GM12878 (cell line): ENCODE results near the gene GRAMD2B.

Experiments
- CBX3 ChIP-seq: fragments of 200-600 bp; sonication (generic); IDR thresholded peaks from 2 replicates; pipeline ENCODE4 v1.6.1; 2016; ENCODE audit warnings: low read depth, borderline replicate concordance
- CTCF ChIP-seq, 3 experiments: IDR thresholded peaks in 2 of 3; conservative IDR thresholded peaks in 1 of 3; 2 replicates each; pipeline ENCODE4 v1.5.1; 2011; ENCODE audit warnings: low read depth in 3 of 3, low read length in 3 of 3, mild to moderate bottlenecking in 3 of 3, control low read depth in 2 of 3, moderate library complexity in 2 of 3, inconsistent platforms in 1 of 3, mixed read lengths in 1 of 3; ENCODE audit not compliant: control insufficient read depth in 2 of 3, insufficient read depth in 1 of 3; ENCODE audit errors: extremely low read depth in 1 of 3
- EZH2 ChIP-seq: IDR thresholded peaks from 2 replicates; pipeline ENCODE4 v1.6.1; 2012; ENCODE audit warnings: low read depth, mild to moderate bottlenecking, control low read depth, inconsistent platforms, low read length, borderline replicate concordance; ENCODE audit not compliant: control insufficient read depth
- HDAC2 ChIP-seq: fragments of 200-600 bp; sonication (generic); IDR thresholded peaks from 2 replicates; pipeline ENCODE4 v1.6.1; 2017
- HDAC6 ChIP-seq: fragments of 200-600 bp; sonication (generic); IDR thresholded peaks from one replicate; pipeline ENCODE4 v1.8.0; 2017; ENCODE audit warnings: antibody characterized with exemption; ENCODE audit not compliant: unreplicated experiment
- RAD21 ChIP-seq: IDR thresholded peaks from 2 replicates; pipeline ENCODE4 v1.6.1; 2011; ENCODE audit warnings: mild to moderate bottlenecking, low read depth, low read length, moderate library complexity; ENCODE audit not compliant: insufficient read depth
- ZZZ3 ChIP-seq: IDR thresholded peaks from 2 replicates; pipeline ENCODE4 v1.6.1; 2011; ENCODE audit warnings: low read depth; ENCODE audit not compliant: control insufficient read depth, insufficient read length

- TF ChIP-seq HDAC2 (no peak), EZH2 (no peak), CTCF (IDR thresholded peaks at IDR 0.05 in 2 of 3, conservative IDR thresholded peaks at IDR 0.05 in 1 of 3; ENCODE audit: control insufficient read depth in 2 of 3, extremely low read depth in 1 of 3, insufficient read depth in 1 of 3, low read depth in 3 of 3, low read length in 3 of 3) (no peak), ZZZ3 (no peak), RAD21 (no peak), CBX3 (no peak), HDAC6 (no peak)
Measured at GRCh38 chr5:126438267-126438666, 15.1 kb downstream of the GRAMD2B start.
